HG03439 (cell line): ENCODE results near the gene MAP3K5.
"Not testable (repeated sequence)": the region's sequence is repeated elsewhere in the genome, so short reads cannot be mapped to it uniquely, and the experiment has no call there.

Source experiments
- ATAC-seq: cut with Tn5 transposase; IDR thresholded peaks from one replicate; pipeline ENCODE4 v1.9.1; 2021; ENCODE audit warnings: mild to moderate bottlenecking, moderate library complexity; ENCODE audit not compliant: unreplicated experiment

Gene MAP3K5

GRCh38 chr6:136612666-136613389 lies 179.4 kb downstream of the MAP3K5 start:
- ATAC-seq, result no peak

- ATAC-seq, result no peak
Measured at GRCh38 chr6:136611746-136612145, 180.5 kb downstream of the MAP3K5 start.

DNA sequence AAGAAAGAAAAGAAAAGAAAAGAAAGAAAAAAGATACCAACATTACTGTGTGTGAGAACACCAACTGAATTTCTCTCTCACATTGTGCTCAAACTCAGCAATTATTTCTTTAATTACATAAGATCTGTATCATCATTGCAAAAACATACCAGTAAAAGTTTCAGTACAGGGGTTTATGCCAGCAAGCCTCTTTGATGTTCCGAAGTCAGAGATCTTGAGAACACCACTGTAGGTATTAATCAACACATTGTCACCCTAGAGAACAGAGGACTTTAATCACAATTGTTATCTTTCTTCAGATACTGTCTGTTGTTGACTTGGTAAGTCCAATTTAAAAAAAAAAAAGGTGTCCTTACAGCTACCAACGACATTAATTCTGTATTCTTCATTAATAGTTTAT lies 181.1 kb downstream of the MAP3K5 start:
- no peak for ATAC-seq

GRCh38 chr6:136609873-136610706 lies 182.2 kb downstream of the MAP3K5 start:
- ATAC-seq, result no peak

GRCh38 chr6:136608991-136609390 lies 183.3 kb downstream of the MAP3K5 start:
- ATAC-seq, result no peak

DNA sequence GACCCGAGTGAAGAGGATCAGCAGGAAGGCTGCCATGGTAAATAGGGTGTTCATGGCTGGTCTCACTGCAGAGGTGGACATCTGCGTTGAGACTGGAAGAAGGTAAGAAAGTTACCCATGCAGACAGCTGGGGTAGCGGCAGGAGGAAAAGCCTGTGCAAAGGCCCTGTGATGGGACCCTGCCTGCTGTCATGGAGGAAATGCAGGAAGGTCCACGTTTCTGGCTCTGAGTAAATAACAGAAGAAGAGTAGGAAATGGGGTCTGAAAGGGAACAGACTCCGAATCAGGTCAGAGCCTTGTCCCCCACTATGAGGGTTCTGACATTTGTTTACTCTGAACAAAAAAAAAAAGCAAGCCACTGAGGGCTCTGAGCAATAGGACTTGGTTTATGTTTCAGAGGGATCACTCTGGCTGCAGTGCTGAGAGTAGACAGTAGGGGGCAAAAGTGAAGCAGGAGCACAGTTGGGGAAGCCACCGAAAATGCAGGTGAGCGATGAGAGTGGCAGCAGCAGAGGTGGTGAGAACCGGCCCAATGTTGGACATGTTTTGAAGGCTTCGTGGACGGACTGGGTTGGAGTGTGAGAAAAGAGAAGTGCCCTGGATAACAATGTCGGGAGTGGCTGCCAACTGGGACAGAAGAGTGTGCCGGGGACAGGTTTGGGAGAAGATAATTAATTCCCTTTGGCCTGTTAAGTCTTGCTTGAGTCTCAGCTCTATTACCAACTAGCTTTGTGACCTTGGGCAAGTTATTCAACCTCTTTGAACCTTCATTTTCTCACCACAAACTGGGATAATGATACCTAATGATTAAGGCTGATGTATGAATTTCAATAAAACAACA lies 184.1 kb downstream of the MAP3K5 start:
- peak; percentile 91 for ATAC-seq

DNA sequence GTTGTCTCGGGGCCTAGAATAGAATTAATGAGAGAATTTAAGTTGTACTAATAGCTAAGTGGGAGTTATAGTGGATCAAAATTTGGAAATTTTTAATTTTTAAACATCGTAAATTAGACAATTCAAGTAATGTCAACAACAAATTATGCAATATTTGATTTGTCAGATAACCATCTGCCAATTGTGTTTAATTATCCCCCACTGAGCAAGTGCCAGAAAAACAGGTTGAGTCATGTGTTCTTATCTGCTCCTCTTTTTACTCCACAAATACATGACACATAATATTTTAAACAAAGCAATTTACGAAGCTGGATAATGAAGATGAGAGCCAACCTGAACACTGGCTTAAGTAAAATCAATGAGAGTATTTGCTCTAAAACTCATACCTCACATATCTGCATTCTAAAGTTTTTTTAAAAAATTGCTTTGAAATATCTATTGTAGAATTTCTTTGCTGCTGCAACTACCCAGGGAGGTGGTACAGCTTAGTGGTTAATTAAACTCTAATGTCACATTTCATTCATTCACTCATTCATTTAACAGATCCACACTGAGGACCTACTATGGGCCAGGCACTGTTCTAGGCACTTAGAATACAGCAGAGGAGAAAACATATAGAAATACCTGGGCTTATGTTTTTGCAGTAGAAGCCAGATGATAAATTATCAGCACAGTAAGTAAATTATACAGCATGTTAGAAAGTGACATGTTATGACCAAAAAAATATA lies 184.9 kb downstream of the MAP3K5 start:
- no peak for ATAC-seq

DNA sequence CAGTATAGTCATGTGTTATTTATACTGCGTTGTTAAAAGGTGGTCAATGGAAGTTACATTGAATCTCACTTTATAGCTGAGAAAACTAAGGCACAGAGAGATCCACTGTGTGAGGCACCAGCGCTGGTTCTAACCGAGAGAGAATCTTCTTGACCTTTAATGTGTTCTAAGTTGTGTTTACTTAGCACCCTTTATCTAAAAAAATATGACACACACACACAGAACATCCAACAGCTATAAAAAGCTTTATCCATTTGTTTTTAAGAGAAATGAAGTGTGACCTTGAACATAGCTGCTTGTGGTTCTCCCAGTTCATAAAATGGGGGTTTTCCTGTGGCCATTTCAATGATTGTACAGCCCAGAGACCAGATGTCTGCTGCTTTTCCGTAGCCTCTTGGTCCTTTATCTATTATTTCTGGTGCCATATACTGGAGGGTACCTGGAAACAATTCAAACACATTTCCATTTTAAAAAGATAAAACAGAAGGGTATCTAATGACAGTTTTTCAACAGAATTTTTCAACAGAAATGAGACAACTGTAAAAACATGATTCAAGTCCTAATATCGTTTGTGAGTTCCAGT lies 187.3 kb downstream of the MAP3K5 start:
- ATAC-seq, result no peak

- no peak for ATAC-seq
Measured at GRCh38 chr6:136604328-136604825, 187.9 kb downstream of the MAP3K5 start.

GRCh38 chr6:136600818-136601217 lies 191.5 kb downstream of the MAP3K5 start:
- ATAC-seq, result no peak

GRCh38 chr6:136599329-136600011 lies 192.8 kb downstream of the MAP3K5 start:
- ATAC-seq, result no peak

DNA sequence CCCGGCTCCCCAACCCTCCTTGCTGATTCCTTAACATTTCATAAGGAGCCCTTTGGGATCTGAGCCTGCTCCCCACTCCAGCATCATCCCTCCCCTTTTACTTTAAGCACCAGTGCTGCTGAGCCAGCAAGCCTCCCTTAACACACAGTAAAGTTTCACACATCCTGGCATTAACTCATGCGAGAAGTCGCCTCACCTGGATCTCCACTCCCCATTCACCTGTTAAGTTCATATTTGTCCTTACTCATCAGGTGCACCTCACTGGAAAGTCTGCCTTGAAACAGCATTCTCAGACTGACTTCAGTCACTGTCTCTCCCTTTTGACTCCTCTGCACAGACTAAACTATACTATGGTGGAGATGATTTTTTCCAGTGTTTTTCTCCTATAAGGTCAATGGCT lies 194.2 kb downstream of the MAP3K5 start:
- ATAC-seq, result no peak

DNA sequence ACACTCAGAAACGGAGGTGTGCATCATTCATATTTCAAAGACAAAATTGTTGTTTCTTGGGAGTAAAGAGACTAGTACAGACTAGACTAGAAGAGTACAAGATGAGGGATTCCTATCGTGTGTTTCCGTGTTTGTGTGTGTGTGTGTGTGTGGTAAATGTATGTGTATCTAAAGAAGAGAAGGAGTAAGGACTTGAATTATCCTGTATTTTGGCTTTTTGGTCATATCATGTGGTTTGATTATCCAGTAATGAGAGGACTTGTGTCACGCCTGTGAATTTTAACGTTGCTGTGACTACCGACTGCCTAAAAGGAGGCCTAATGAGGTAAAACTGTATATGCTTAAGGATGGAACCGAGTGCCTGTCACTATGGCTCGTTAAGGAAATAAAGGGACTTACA lies 197.6 kb downstream of the MAP3K5 start:
- ATAC-seq, result no peak

DNA sequence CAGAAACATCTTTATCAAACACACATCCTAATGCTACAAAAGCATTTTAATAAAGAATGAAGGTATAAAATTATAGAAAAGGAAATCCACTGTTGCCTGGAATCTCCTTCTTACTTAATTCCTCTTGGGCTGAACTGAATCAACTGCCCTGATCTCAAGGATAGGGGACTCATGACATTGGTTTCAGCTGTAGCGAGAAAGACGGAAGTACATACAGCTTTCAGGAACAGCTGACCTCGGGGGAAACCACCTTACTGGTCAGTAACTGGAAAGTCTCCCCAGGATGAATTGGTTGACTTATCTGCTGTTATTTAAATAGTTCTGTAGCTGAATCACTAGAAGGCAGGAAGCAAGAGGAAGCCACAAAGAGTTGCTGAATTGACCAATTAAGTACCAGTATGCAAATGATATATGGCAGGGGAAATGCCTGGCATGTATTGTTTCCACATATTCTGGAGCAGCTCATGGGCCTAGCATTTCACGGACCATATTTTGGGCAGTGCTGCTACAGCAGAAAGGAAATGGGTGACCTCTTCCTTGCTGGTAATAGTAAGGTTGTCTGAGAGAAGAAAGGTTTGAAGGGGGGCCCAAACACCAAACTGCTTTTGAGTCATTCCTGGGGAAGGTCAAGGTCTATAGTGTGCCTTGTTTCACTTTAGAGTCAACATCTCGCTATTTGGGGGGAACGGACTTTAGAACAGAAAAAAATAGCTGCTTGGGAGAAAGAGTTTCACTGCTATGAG lies 198.4 kb downstream of the MAP3K5 start:
- peak; percentile 95 for ATAC-seq

GRCh38 chr6:136592930-136593673 lies 199.2 kb downstream of the MAP3K5 start:
- ATAC-seq, result no peak

- ATAC-seq, result no peak
Measured at GRCh38 chr6:136591617-136592016, 200.7 kb downstream of the MAP3K5 start.

DNA sequence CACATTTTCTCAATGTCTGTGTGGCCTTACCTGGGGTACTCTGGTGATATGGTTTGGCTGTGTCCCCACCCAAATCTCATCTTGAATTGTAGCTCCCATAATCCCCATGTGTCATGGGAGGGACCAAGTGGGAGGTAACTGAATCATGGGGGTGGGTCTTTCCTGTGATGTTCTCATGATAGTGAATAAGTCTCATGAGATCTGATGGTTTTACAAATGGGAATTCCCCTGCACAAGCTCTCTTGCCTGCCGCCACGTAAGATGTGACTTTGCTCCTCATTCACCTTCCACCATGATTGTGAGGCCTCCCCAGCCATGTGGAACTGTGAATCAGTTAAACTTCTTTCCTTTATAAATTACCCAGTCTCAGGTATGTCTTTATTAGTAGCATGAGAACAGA lies 201.4 kb downstream of the MAP3K5 start:
- not testable (repeated sequence) for ATAC-seq

GRCh38 chr6:136587527-136587926 lies 204.8 kb downstream of the MAP3K5 start:
- no peak for ATAC-seq
